Measurements from ENCODE around the gene CASP1.
"Not testable (repeated sequence)": the region's sequence is repeated elsewhere in the genome, so short reads cannot be mapped to it uniquely, and the experiment has no call there.

The CASP1 gene

GRCh38 chr11:105045676-105046296, 10.8 kb upstream of the CASP1 start:
- DNase-seq, result no peak

GRCh38 chr11:105044557-105045524, 9.9 kb upstream of the CASP1 start, which contains the start of gene CARD16:
Gene CARD16 (minus strand): TSS chr11:105045335. CDS start chr11:105045297, 38 bp downstream.
- DNase-seq, result peak; percentile 2

- no peak for DNase-seq
These were observed 7.2 kb upstream of the CASP1 start for GRCh38 chr11:105042178-105042577.

GRCh38 chr11:105040703-105041102, 5.8 kb upstream of the CASP1 start:
- no peak for DNase-seq

- DNase-seq, result not testable (repeated sequence)
These were observed 556 bp downstream of the CASP1 start for GRCh38 chr11:105034388-105034787.

GRCh38 chr11:105033781-105034180, 1.2 kb downstream of the CASP1 start:
- DNase-seq, result no peak

GRCh38 chr11:105033343-105033742, 1.6 kb downstream of the CASP1 start:
- DNase-seq, result no peak

GRCh38 chr11:105032495-105032894, 2.4 kb downstream of the CASP1 start:
- DNase-seq, result no peak

GRCh38 chr11:105027678-105028077, 7.3 kb downstream of the CASP1 start:
- DNase-seq, result no peak

GRCh38 chr11:105024394-105024793, 10.6 kb downstream of the CASP1 start:
- no peak for DNase-seq

- no peak for DNase-seq
These were observed 11.9 kb downstream of the CASP1 start, which contains the start of gene CASP5 for GRCh38 chr11:105023003-105023402. Gene CASP5 (minus strand): TSS chr11:105023168. CDS start chr11:105023136, 32 bp downstream.

GRCh38 chr11:105022527-105022926, 12.4 kb downstream of the CASP1 start:
- DNase-seq, result no peak

- no peak for DNase-seq
These were observed 27.5 kb downstream of the CASP1 start for GRCh38 chr11:105007463-105007862.

GRCh38 chr11:105005451-105005845, 29.5 kb downstream of the CASP1 start:
- DNase-seq, result no peak

GRCh38 chr11:105004021-105004420, 30.9 kb downstream of the CASP1 start:
- no peak for DNase-seq

GRCh38 chr11:105003151-105003550, 31.8 kb downstream of the CASP1 start:
- DNase-seq, result no peak

- no peak for DNase-seq
These were observed 34.1 kb downstream of the CASP1 start for GRCh38 chr11:105000797-105001196.

GRCh38 chr11:105000167-105000566, 34.8 kb downstream of the CASP1 start:
- no peak for DNase-seq

GRCh38 chr11:104999721-105000120, 35.2 kb downstream of the CASP1 start:
- DNase-seq, result peak; percentile 50

- peak; percentile 2 for DNase-seq
These were observed 37.7 kb downstream of the CASP1 start for GRCh38 chr11:104997288-104997687.

- no peak for DNase-seq
These were observed 39.9 kb downstream of the CASP1 start for GRCh38 chr11:104995001-104995408.

- DNase-seq, result no peak
These were observed 42.2 kb downstream of the CASP1 start for GRCh38 chr11:104992781-104993180.

GRCh38 chr11:104991994-104992393, 43.0 kb downstream of the CASP1 start:
- DNase-seq, result no peak

- DNase-seq, result no peak
These were observed 50.1 kb downstream of the CASP1 start for GRCh38 chr11:104984808-104985207.
